Heart left ventricle (tissue), 13 donors: ENCODE measurements around the gene CLEC16A.

Experiments used
- POLR2A ChIP-seq, 2 donors: fragments of 450-650 bp; IDR thresholded peaks; one replicate each; pipeline ENCODE4 v1.6.1; 2017; ENCODE audit warnings: antibody characterized with exemption in 2 of 2, mild to moderate bottlenecking in 2 of 2, moderate library complexity in 2 of 2
- TF ChIP-seq, protein P1 (sequence below), 12 donors: fragments of 200-600 bp; sonication (generic) in 4 of 12; IDR thresholded peaks; one replicate each; pipeline versions ENCODE4 v1.5.0 to v1.8.0; 2018 to 2022; ENCODE audit warnings: antibody characterized with exemption in 12 of 12, mild to moderate bottlenecking in 5 of 12
- donor health status: ischemic (EF 13 %, LVEDD 7.1; RV severe dilation, severe dysfunction).
- donor health status: DM: no; HTN: yes; CAD: no.
- donor health status: DM: no; HTN: no; CAD: no.
- donor health status: ischemic (EF 25% LVEDD 6.9; RV normal size, moderate dysfunction).
- donor health status: ischemic (EF 25% LVEDD 5.7; RV mildly dilated, moderate dysfunction).
- donor health status: ischemic (EF 35%, LVEDD 5.7; RV mildly dilated, moderate dysfunction).
- donor health status: nonischemic (EF 11% LVEDD 7.7; RV severe dilation, severe dysfunction).
- donor health status: DM: yes; HTN: yes; CAD: no.
- donor health status: PGD.
- donor health status: ischemic (EF 29% LVEDD 5.4; RV normal size, mild dysfunction).
- donor health status: nonischemic (EF 23%, LVEDD 6.1; RV moderate dilation, normal function).

DNA sequence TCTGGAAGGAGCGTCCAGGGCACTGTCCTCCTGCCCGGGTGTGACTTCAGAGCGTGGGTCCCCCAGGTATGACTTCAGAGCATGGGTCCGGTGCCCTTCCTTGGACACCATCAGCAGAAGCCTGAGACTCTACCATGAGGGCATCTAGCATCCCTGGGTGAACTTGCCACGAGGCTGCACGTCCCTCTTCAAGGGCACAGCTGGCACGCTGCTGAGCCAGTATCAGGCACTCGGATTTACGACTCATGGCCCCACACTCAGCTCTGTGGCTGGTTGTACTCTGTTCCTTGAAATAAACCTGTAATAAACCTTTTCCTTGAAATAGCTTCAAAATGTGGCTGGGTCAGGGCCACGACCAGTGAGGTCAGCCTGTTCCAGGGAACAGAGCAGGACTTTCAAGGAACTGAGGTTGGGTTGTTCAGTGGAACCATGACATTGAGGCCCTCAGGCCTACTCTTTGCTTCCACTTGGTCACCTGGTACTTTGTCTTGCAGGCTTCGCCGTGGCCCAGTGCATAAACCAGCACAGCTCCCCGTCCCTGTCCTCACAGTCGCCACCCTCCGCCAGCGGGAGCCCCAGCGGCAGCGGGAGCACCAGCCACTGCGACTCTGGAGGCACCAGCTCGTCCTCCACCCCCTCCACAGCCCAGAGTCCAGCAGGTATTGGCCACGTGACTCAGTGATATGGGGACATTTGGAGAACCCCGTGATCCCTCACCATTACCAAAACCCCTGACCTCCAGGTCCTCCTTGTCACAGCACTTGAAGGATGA is 221.7 kb downstream of the CLEC16A start:
- no peak for TF ChIP-seq POLR2A (IDR thresholded peaks at IDR 0.05)
- TF ChIP-seq, protein P1, sequence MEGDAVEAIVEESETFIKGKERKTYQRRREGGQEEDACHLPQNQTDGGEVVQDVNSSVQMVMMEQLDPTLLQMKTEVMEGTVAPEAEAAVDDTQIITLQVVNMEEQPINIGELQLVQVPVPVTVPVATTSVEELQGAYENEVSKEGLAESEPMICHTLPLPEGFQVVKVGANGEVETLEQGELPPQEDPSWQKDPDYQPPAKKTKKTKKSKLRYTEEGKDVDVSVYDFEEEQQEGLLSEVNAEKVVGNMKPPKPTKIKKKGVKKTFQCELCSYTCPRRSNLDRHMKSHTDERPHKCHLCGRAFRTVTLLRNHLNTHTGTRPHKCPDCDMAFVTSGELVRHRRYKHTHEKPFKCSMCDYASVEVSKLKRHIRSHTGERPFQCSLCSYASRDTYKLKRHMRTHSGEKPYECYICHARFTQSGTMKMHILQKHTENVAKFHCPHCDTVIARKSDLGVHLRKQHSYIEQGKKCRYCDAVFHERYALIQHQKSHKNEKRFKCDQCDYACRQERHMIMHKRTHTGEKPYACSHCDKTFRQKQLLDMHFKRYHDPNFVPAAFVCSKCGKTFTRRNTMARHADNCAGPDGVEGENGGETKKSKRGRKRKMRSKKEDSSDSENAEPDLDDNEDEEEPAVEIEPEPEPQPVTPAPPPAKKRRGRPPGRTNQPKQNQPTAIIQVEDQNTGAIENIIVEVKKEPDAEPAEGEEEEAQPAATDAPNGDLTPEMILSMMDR (IDR thresholded peaks at IDR 0.05) = no peak
